Testis (tissue), 2 donors: ENCODE data around the gene SRRD.

Source experiments
- CTCF ChIP-seq, 3 experiments: fragments of 450-650 bp in 2 of 3; fragments of 200-600 bp in 1 of 3; sonication (generic) in 1 of 3; IDR thresholded peaks; one replicate each; pipeline ENCODE4 v1.5.1; 2016 to 2019; ENCODE audit warnings: antibody characterized with exemption in 3 of 3, mild to moderate bottlenecking in 2 of 3, moderate library complexity in 1 of 3
- POLR2A ChIP-seq: fragments of 450-650 bp; IDR thresholded peaks from one replicate; pipeline ENCODE4 v1.6.1; 2017; ENCODE audit warnings: antibody characterized with exemption, mild to moderate bottlenecking, moderate library complexity

GRCh38 chr22:26522012-26522411 lies 38.3 kb downstream of the SRRD start:
- TF ChIP-seq POLR2A (no peak), CTCF (IDR thresholded peaks at IDR 0.05) (no peak)
